OCI-LY3 (cell line): Measurements from ENCODE around the gene CBX1.
A peak's percentile ranks its signal among the peaks of the same experiment; 100 is the strongest.

Experiments used
- H2AFZ ChIP-seq: fragments of 200-600, 300-600 bp; shearing (Covaris generic); 2 replicates; pipeline ENCODE4 v1.6.0; 2014; ENCODE audit warnings: antibody characterized with exemption, low read depth, low read length
- H3K27ac ChIP-seq: fragments of 200-600, 300-600 bp; sonication (generic); 2 replicates; pipeline ENCODE4 v1.5.1; 2014; ENCODE audit warnings: mild to moderate bottlenecking, low read length, moderate library complexity, mixed read lengths
- H3K27me3 ChIP-seq: fragments of 200-600, 300-600 bp; sonication (generic); 2 replicates; pipeline ENCODE4 v1.6.1; 2014; ENCODE audit warnings: low read depth, low read length, mixed read lengths
- H3K36me3 ChIP-seq: fragments of 200-600, 300-600 bp; sonication (generic); replicated peaks from 2 replicates; pipeline ENCODE3; 2014; ENCODE audit warnings: low read depth, low read length, mixed read lengths
- H3K4me1 ChIP-seq: fragments of 300-600, 200-600 bp; sonication (generic); 2 replicates; pipeline ENCODE4 v1.6.1; 2014; ENCODE audit warnings: low read length, mixed read lengths
- H3K4me2 ChIP-seq: fragments of 200-600, 300-600 bp; sonication (generic); 2 replicates; pipeline ENCODE4 v1.6.1; 2014; ENCODE audit warnings: low read length, mixed read lengths
- H3K4me3 ChIP-seq: fragments of 300-600, 200-600 bp; sonication (generic); 2 replicates; pipeline ENCODE4 v1.5.1; 2014; ENCODE audit warnings: antibody characterized with exemption, mild to moderate bottlenecking, low read length, moderate library complexity
- H3K79me2 ChIP-seq: fragments of 300-600, 200-600 bp; shearing (Covaris generic); 2 replicates; pipeline ENCODE4 v1.6.1; 2014; ENCODE audit warnings: mild to moderate bottlenecking, low read length, mixed read lengths
- H3K9ac ChIP-seq: fragments of 300-600, 200-600 bp; shearing (Covaris generic); 2 replicates; pipeline ENCODE4 v1.6.0; 2014; ENCODE audit warnings: mild to moderate bottlenecking, low read length, moderate library complexity
- H3K9me3 ChIP-seq: fragments of 200-600, 300-600 bp; shearing (Covaris generic); 2 replicates; pipeline ENCODE4 v1.6.1; 2014; ENCODE audit warnings: low read length, mixed read lengths; ENCODE audit not compliant: insufficient read depth
- H4K20me1 ChIP-seq: fragments of 200-600, 300-600 bp; sonication (generic); 2 replicates; pipeline ENCODE4 v1.6.1; 2016; ENCODE audit warnings: low read length, mixed read lengths; ENCODE audit not compliant: insufficient read depth
- EZH2phosphoT487 ChIP-seq: fragments of 200-600 bp; shearing (Covaris generic); IDR thresholded peaks from 2 replicates; pipeline ENCODE4 v1.6.1; 2018; ENCODE audit warnings: antibody characterized with exemption, mixed run types, low read depth
- TF ChIP-seq, protein P1 (sequence below): fragments of 200-600, 300-600 bp; sonication (generic); IDR thresholded peaks from 2 replicates; pipeline ENCODE4 v1.5.1; 2014; ENCODE audit warnings: antibody characterized with exemption, low read length, low read depth

The CBX1 gene

DNA sequence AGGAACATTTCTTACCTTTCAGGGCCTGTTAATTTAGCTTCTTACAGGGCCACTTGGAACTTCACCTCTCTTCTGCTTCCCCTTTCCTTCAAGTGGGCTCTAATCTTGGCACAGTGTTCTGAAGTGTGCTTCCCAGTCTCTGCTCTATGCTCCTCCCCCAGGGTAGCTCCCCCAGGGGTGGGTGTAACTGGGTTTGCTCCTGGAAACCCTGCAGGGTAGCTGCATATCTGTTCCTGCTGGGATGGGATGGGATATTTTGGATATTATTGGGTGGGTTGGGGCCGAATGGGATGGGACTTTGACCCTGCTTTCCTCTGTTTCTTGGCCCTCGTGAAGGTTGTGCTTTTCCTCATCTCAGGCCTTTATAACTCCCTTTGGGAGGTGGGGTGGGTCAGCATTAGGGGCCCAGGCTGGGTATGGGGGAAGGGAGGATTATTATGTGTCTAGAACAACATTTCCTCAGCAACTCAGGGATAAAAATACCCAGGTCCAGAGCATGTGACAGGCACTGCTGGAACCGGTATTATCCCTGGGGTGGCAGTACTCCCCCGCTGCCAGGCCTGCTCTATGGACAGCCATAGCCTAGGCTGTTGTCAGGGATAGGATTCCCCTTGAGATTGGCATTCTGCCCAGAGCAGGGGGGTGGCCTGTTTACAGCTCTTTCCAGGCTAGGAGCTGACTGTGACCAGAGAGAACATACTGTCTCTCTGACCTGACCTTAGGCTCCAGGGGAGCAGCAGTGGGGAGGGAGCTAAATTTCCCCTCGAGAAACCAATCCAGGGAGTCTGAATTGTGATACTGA, 48.1 kb downstream of the CBX1 start:
- Histone ChIP-seq H3K4me1 (peaks cover 60% of the 10 kb centered on the region), H3K79me2 (peaks cover 95% of the 10 kb centered on the region), H3K9ac (no peak overlapping the region), H3K4me2 (peak overlapping the region; percentile 28), H4K20me1 (peaks cover 26% of the 10 kb centered on the region), H3K27ac (peak overlapping the region; percentile 17; the same call in 1 of the 2 replicates), H3K4me3 (no peak overlapping the region), H2AFZ (no peak overlapping the region), H3K27me3 (no peaks in the 10 kb centered on the region), H3K9me3 (no peaks in the 10 kb centered on the region), H3K36me3 (peaks cover 64% of the 10 kb centered on the region)
- TF ChIP-seq, protein P1, sequence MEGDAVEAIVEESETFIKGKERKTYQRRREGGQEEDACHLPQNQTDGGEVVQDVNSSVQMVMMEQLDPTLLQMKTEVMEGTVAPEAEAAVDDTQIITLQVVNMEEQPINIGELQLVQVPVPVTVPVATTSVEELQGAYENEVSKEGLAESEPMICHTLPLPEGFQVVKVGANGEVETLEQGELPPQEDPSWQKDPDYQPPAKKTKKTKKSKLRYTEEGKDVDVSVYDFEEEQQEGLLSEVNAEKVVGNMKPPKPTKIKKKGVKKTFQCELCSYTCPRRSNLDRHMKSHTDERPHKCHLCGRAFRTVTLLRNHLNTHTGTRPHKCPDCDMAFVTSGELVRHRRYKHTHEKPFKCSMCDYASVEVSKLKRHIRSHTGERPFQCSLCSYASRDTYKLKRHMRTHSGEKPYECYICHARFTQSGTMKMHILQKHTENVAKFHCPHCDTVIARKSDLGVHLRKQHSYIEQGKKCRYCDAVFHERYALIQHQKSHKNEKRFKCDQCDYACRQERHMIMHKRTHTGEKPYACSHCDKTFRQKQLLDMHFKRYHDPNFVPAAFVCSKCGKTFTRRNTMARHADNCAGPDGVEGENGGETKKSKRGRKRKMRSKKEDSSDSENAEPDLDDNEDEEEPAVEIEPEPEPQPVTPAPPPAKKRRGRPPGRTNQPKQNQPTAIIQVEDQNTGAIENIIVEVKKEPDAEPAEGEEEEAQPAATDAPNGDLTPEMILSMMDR: no peak
- no peak for TF ChIP-seq EZH2phosphoT487

DNA sequence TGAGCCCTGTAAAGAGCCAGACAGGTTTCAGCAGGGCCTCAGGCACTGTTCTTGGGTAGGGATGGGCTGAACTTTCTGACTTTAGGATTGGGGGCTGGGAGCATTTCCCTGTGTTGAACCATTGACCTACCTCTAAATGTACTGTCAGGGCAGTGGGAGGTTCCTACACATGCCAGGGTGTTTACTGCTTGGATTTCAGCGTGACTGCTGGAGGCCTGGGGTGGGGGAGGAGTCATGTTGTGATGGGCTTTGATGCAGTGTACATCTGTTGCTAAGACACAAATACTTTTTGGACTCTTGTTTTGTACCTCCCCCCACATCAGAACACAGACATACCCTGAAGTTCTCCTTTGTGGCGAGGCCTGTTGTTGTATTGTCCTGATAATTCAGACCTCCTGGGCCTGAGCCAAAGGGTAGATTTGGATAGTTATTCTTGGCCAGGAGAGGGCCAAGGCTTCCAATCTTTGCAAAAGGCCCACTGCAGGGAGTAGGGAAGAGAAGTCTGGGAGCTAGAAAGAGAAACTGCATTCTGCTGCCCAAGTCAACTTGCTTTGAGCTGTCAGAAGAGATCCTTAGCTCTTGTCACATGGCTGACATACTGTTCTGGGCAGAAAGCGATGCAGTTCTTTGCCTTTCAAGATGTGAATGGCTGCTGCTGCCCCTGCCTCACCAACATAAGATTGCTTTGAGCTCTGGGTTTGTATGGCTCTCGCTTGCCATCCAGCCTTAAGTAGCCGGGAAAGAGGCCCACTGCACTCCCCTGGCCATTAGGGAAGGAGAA, 49.4 kb downstream of the CBX1 start:
- peaks cover 61% of the 10 kb centered on the region for H3K4me1 ChIP-seq
- no peak for TF ChIP-seq EZH2phosphoT487
- TF ChIP-seq, protein P1: no peak
- H3K27me3 ChIP-seq: no peaks in the 10 kb centered on the region
- peaks cover 26% of the 10 kb centered on the region for H4K20me1 ChIP-seq
- no peak overlapping the region for H3K9ac ChIP-seq
- H3K27ac ChIP-seq: peak overlapping the region; percentile 17; the same call in 1 of the 2 replicates
- peaks cover 94% of the 10 kb centered on the region for H3K79me2 ChIP-seq
- no peaks in the 10 kb centered on the region for H3K9me3 ChIP-seq
- no peak overlapping the region for H3K4me3 ChIP-seq
- H3K4me2 ChIP-seq: peak overlapping the region; percentile 28; the same call in 1 of the 2 replicates
- H2AFZ ChIP-seq: no peak overlapping the region
- H3K36me3 ChIP-seq: peaks cover 51% of the 10 kb centered on the region

DNA sequence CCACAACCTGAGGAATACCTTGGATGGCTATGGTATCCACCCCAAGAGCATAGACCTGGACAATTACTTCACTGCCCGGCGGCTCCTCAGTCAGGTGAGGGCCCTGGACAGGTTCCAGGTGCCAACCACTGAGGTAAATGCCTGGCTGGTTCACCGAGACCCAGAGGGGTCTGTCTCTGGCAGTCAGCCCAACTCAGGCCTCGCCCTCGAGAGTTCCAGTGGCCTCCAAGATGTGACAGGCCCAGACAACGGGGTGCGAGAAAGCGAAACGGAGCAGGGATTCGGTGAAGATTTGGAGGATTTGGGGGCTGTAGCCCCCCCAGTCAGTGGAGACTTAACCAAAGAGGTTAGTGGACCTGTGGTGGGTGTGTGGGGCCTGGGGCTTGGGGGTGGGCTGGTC, 50.0 kb downstream of the CBX1 start:
- Histone ChIP-seq H3K9ac (no peak overlapping the region), H3K4me3 (no peak overlapping the region), H3K9me3 (no peaks in the 10 kb centered on the region), H3K79me2 (peaks cover 94% of the 10 kb centered on the region), H3K36me3 (peaks cover 45% of the 10 kb centered on the region), H2AFZ (no peak overlapping the region), H3K27me3 (no peaks in the 10 kb centered on the region), H4K20me1 (peaks cover 26% of the 10 kb centered on the region), H3K4me2 (no peak overlapping the region), H3K4me1 (peaks cover 61% of the 10 kb centered on the region), H3K27ac (no peak overlapping the region)
- TF ChIP-seq, protein P1: no peak
- TF ChIP-seq EZH2phosphoT487: no peak

DNA sequence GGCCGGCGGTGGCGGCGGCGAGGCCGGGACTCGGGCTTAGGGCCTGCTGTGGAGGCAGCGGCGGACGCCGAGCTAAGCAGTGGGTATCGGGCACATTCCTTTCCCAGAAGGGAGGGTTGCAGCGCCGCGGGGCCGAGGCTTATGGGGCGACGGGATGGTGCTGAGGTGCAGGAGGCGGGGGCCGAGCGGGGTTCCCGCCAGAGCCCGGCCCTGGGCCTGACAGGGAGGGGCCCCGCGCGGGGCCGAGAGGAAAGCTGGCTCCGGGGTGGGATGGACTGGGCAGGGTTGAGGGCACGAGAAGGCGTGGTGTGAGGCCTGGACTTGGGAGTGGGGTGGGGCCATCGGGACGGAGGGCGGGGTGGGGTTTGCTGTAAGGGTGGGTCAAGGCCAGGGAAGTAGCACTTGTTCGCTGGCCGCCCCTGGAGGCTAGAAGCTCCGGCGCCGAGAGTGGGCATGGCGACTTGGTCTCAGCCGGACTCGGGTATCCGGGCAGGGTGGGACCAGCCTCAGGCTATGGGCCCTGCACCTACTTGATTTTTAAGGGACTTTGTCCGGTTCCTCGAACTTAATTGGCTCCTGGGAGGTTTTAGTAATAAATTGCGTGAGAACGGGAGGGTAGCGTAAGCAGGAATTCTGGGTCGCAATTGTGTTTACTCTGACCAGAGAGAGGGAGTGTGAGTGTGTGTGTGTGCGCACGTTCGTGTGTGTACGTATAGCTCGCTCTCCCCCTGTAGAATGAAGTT, 52.7 kb downstream of the CBX1 start:
- peak overlapping the region; percentile 99 for H3K9ac ChIP-seq
- peak overlapping the region; percentile 50; the same call in 1 of the 2 replicates for H2AFZ ChIP-seq
- H3K9me3 ChIP-seq: no peaks in the 10 kb centered on the region
- H3K4me2 ChIP-seq: peak overlapping the region; percentile 79
- peaks cover 22% of the 10 kb centered on the region for H4K20me1 ChIP-seq
- TF ChIP-seq EZH2phosphoT487: no peak
- TF ChIP-seq, protein P1: no peak
- peak overlapping the region; percentile 98 for H3K4me3 ChIP-seq
- no peaks in the 10 kb centered on the region for H3K27me3 ChIP-seq
- peaks cover 72% of the 10 kb centered on the region for H3K79me2 ChIP-seq
- peaks cover 34% of the 10 kb centered on the region for H3K4me1 ChIP-seq
- peak overlapping the region; percentile 86 for H3K27ac ChIP-seq
- H3K36me3 ChIP-seq: peaks cover 35% of the 10 kb centered on the region
